ENCODE data around the gene CLDN24.
A peak's percentile ranks its signal among the peaks of the same experiment; 100 is the strongest.
"Not testable (repeated sequence)": the region's sequence is repeated elsewhere in the genome, so short reads cannot be mapped to it uniquely, and the experiment has no call there.

CLDN24 gene

GRCh38 chr4:183345261-183345660, 23.0 kb upstream of the CLDN24 start:
- ATAC-seq = no peak

DNA sequence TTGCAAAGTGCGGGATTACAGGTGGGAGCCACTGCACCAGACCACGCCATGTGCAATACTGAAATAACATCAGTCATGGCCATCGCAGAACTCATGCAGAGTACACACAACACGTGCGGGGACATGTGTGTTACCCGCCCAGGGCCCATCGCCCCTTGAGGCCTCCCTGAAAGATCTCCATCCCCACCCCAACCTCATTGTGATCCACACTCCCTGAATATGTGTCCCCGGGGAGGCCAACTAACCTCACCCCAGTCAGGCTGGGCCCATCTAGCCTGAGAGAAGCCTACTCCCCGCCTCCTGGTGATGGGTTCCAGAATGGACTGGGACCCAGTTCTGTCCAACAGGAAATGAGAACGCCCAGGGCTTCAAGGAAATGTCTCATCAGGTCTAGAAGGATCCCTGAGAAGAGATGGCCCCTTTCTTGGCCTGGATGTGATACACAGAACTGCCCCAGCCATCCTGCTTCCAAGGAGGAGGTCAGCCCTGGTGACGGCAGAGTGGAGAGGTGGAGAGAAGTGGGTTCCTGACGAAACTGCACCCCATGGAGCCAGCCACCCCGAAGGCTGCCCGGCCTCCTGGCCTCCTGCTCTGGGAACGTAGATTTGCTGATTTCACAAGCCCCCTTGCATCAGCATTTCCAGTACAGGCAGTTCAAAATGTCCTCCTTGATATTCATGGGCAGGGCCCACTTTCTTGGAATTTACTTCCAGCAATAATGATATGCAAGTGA, 22.5 kb upstream of the CLDN24 start:
- no peak for ATAC-seq

DNA sequence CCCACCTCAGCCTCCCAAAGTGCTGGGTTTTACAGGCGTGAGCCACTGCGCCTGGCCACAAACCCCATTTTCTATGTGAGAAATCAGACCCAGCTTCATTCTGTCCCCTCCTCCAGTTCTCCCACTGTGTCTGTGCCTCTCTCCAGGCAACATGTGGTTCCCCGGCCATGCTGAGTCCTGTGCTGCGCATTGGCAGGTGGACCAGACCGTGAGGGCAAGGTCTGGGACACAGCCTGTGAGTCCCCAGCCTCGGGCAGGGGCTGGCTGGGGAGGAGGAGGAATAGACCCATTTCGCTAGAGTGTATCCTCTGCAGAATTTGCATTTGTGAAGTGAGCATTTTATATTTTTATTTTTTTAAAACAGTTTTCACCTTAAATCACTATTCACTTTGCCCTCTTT, 21.5 kb upstream of the CLDN24 start:
- ATAC-seq = no peak

- no peak for ATAC-seq
Measured at GRCh38 chr4:183342541-183343533, 20.6 kb upstream of the CLDN24 start.

DNA sequence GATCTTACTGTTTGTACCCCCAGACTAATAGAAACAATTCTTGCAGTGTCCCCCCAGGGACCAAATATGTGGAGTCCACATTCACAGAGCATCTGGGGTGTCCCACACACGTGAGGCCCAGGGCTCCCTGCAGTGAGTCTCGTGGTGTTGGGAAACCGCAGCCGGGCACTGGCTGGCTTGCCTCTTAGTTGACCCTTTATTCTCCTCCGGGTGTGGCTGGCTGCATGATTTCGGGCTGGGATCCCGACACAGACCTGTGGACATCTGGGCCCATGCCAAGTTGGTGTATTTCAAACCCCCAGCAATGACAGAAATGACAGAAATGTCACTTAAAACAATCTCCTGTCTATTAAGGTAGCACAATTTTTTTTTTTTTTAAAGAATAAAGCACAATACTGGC, 15.6 kb upstream of the CLDN24 start:
- no peak for ATAC-seq

- no peak for ATAC-seq
Measured at GRCh38 chr4:183337349-183337748, 15.1 kb upstream of the CLDN24 start.

GRCh38 chr4:183335369-183335940, 13.2 kb upstream of the CLDN24 start:
- ATAC-seq = peak; percentile 48 to 64

DNA sequence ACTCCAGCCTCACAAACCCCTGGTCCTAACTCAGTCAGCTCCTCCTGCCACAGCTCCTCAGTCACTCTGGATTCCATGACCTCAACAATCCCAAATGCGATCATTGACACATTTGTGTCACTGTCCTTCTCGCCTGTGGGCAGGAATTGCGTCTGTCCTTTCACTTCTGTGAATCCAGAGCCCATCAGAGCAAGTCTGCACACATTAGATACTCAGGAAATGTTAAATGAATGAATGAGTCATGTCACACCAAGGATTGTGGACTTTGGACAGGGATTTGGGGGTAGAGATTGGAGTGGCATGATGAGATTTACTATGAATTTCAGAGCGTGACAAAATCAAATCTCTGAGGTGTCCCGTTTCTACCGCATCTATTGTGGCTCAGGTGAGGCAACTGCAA, 11.8 kb upstream of the CLDN24 start:
- no peak for ATAC-seq

GRCh38 chr4:183333202-183333601, 11.0 kb upstream of the CLDN24 start:
- ATAC-seq = no peak

GRCh38 chr4:183332447-183332846, 10.2 kb upstream of the CLDN24 start:
- ATAC-seq = no peak

DNA sequence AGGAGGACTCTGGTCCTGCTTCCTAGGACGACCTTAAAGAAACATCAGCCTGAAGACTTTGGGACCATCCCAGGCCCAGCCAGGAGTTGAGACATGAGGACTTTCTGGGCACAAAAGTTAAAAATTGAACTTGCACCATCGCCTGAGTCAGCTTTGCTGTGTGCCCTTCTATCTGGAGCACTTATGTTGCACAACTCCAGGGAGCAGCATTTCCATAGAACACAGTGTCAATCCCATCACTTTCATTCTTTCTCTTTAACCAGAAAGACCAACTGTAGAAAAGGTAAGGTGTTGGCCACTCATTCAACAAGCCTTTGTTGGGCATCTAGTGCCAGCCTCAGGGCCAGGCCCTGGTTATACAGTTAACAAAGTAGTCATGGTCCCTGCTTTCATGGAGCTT, 8.6 kb upstream of the CLDN24 start:
- no peak for ATAC-seq

DNA sequence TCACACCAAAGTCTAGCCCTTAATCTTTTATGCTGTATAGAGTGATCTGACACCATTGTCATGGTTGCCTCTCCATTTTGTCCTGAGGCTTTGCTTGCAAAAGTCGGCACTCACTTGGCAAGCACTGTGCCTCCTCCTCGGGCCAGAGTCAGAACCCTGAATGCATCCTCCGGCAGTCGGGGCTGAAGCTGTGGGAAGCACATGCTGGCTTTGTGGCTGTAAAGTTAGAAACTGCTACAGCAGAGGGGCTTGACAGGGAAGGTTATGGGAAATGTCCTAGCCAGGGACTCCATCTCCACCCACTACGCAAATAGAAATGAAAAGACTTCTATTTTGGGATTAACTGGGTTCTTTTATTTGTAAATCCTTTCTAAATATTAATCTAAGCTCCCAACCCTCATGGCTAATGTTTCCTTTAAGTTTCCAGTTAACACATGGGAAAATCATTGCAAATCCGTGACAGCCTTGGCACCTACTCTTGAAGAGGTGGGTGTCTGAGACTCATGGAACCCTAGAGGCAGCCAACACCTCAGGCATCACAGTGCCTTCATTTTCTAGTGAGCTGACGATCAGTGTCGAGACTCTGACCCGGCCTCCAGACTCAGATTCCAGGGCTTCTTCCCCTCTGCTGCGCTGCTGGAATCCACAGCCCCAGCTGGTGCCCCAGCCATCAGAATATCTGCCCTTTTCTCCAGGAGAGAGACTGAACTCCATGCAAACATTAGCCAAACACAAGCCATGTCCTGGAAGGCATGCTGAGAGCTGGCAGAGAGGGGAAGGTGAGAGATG, 7.9 kb upstream of the CLDN24 start:
- no peak for ATAC-seq

DNA sequence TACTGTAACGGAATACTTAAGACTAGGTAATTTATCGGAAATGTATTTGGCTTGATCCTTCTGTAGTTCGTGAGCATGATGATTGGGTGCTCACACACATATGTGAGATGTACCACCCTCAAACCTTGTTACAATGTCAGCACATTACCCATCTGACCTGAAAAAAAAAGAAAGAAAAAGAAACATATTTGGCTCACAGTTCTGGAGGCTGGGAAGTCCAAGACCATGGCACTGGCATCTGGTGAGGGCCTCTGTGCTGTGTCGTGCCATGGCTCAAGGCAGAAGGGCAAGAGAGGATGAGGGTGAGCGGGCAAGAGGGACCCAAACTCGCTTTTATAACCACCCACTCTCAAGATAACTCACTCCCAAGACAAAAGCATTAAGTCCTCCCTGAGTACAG, 7.0 kb upstream of the CLDN24 start:
- no peak for ATAC-seq

DNA sequence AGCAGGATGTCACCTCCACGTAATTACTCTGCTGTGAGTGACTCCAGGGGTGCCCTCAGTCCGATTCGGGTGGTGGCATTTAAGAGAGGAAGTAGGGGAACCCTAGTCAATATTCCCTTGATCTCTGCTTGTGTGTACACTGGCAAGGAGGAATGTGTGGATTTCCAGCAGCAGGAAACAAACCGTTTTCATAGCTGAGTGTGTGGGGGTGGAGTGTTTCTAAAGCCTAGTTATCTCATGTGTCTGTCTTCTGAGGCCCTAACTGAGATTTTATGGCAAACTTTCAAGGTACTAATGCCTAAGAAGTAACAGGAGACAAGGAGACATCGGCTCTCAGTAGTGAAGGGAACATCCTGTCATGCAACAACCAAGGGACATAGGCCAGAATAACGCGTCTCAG, 6.6 kb upstream of the CLDN24 start:
- no peak for ATAC-seq

DNA sequence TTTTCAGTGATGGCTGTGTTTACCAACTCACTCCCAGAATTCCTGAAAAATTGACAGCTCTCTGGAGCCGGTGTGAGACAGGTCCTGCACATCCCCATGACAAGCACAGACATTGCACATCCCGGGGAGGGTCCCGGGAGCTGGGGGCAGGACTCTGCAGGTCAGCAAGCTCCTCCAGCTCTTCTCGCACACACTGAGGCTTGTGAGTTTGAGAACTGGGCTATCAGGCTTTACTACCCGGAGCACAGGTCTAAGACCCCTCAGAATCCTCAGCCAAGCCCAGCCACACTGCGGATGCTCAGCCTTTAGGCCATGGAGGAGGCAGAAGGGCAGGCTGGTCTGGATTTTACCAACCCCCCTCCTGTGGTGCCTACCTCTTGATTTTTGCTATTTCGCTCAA, 5.6 kb upstream of the CLDN24 start:
- ATAC-seq = no peak

- no peak for ATAC-seq
Measured at GRCh38 chr4:183326853-183327252, 4.6 kb upstream of the CLDN24 start.

GRCh38 chr4:183326387-183326786, 4.2 kb upstream of the CLDN24 start:
- ATAC-seq = not testable (repeated sequence)

GRCh38 chr4:183324619-183325018, 2.4 kb upstream of the CLDN24 start:
- no peak for ATAC-seq

DNA sequence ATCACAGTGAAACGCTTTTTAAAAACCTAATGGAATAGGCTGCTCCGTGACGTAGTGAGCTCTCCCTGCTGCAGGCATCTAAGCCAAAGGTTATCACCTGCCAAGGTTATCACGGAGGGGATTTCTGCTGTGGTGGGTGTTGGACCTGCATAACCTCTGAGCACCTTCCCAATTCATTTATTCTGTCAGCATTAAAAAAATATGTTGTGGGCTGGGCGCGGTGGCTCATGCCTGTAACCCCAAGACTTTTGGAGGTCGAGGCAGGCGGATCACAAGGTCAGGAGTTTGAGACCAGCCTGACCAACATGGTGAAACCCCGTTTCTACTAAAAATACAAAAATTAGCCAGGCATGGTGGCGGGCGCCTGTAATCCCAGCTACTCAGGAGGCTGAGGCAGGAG, 1.8 kb upstream of the CLDN24 start:
- not testable (repeated sequence) for ATAC-seq

DNA sequence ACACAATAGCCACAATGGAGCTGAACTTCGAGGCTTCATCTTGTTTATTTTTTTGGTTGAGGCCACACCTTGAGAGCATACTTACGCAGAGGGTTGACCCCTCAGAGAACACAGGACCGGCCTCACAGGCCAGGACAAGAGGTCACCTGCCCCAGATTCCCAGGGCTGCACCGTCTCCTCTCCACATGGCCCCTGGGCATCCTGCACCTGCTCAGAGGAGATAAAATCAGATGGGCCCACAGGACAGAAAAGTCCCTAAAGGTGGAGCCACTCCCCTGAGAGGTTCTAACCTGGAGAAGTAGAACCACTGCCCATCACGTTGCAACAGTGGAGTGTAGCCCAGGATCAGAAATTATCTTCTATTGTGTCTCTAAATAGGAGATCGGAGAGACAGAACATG, 1.1 kb upstream of the CLDN24 start:
- ATAC-seq = no peak

- ATAC-seq = no peak
Measured at GRCh38 chr4:183321516-183321915, 710 bp downstream of the CLDN24 start.

DNA sequence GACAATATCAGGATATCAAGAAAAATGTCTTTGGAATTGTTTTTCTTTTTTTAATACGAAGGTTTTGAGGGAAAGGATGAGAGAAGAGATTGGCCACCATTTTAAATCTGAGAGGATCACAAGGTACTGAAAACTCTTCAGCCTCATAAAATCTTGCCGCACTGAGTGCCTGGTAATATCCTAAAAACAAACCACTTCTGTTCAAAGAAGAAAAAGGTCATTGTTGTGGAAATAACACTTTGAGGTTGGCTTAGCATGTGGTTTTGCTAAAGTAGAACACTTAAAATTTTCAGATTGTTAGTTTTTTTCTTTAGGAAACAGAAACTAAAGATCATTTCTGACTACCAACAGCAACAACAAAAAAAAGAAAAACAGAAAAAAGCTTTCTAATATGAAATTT, 1.1 kb downstream of the CLDN24 start:
- no peak for ATAC-seq

All from activated CD4-positive, CD25-positive, alpha-beta regulatory T cell treated with anti-CD3 and anti-CD28 coated beads, Interleukin-2, amount 50 U/mL, for 24 hours (primary cell).